WTC11 (cell line): Measurements from ENCODE around the gene STAB2. TPM values are rescaled to one million over a fixed set of nuclear protein-coding genes. Genes with fewer than 3 reads are reported as not detected.

Experiments used
- ATAC-seq: fragments of 200-7000 bp; cut with Tn5 transposase; 2 replicates; pipeline ENCODE4 v1.10.0; 2021; ENCODE audit warnings: mild to moderate bottlenecking, moderate library complexity
- CTCF ChIA-PET: fragments of 300-600 bp; sonication (Branson Sonifier 250); formaldehyde crosslinking; loops from one replicate; lab custom pipeline; 2021; ENCODE audit warnings: antibody characterized with exemption; lab: Charles Lee
- POLR2A ChIA-PET: fragments of 350-600 bp; sonication (Branson Sonifier 250); formaldehyde crosslinking; loops from one replicate; lab custom pipeline; 2021; ENCODE audit warnings: antibody characterized with exemption; lab: Charles Lee
- DNase-seq: peaks from one replicate; pipeline ENCODE4 v3.0.0; 2021; ENCODE audit warnings: low spot score
- H3K27ac Mint-ChIP-seq: 2 replicates; pipeline ENCODE4 v1.8.0; 2021; ENCODE audit warnings: mixed read lengths
- H3K27me3 Mint-ChIP-seq: 2 replicates; pipeline ENCODE4 v1.8.0; 2021; ENCODE audit warnings: low read depth, mild to moderate bottlenecking, moderate library complexity, mixed read lengths
- H3K36me3 Mint-ChIP-seq: 2 replicates; pipeline ENCODE4 v1.8.0; 2021; ENCODE audit warnings: mixed read lengths
- H3K4me1 Mint-ChIP-seq: 2 replicates; pipeline ENCODE4 v1.8.0; 2022; ENCODE audit warnings: mixed read lengths
- H3K4me3 Mint-ChIP-seq: 2 replicates; pipeline ENCODE4 v1.8.0; 2021; ENCODE audit warnings: mild to moderate bottlenecking, moderate library complexity, mixed read lengths
- H3K9me3 Mint-ChIP-seq: 2 replicates; pipeline ENCODE4 v1.8.0; 2021; ENCODE audit warnings: mixed read lengths
- ATF1 ChIP-seq: sonication (generic); formaldehyde crosslinking; IDR thresholded peaks from 2 replicates; pipeline ENCODE4 v1.8.1; 2023; ENCODE audit warnings: mild to moderate bottlenecking, moderate library complexity, missing genetic modification reagents
- CREM ChIP-seq: sonication (generic); formaldehyde crosslinking; IDR thresholded peaks from 2 replicates; pipeline ENCODE4 v1.8.1; 2022; ENCODE audit warnings: mild to moderate bottlenecking, missing genetic modification reagents, moderate library complexity
- ESRRA ChIP-seq: sonication (generic); formaldehyde crosslinking; IDR thresholded peaks from 2 replicates; pipeline ENCODE4 v1.8.1; 2022; ENCODE audit warnings: mild to moderate bottlenecking, missing genetic modification reagents, borderline replicate concordance
- GTF2I ChIP-seq: fragments of 250-450 bp; sonication (Bioruptor Pico); conservative IDR thresholded peaks from 2 replicates; pipeline ENCODE4 v1.4.0; 2021; ENCODE audit warnings: mild to moderate bottlenecking
- JUN ChIP-seq: sonication (generic); formaldehyde crosslinking; IDR thresholded peaks from 2 replicates; pipeline ENCODE4 v1.8.0; 2023; ENCODE audit warnings: mild to moderate bottlenecking, missing genetic modification reagents
- MYBL2 ChIP-seq: sonication (generic); formaldehyde crosslinking; IDR thresholded peaks from 2 replicates; pipeline ENCODE4 v1.8.1; 2023; ENCODE audit warnings: mild to moderate bottlenecking, moderate library complexity, missing genetic modification reagents
- OVOL2 ChIP-seq: fragments of 250-450 bp; sonication (Bioruptor Pico); IDR thresholded peaks from 2 replicates; pipeline ENCODE4 v1.9.0; 2021; ENCODE audit warnings: mild to moderate bottlenecking, borderline replicate concordance
- SOX15 ChIP-seq: fragments of 250-450 bp; sonication (Bioruptor Pico); IDR thresholded peaks from 2 replicates; pipeline ENCODE4 v1.9.0; 2021; ENCODE audit warnings: mild to moderate bottlenecking
- TCF7 ChIP-seq: sonication (generic); formaldehyde crosslinking; IDR thresholded peaks from 2 replicates; pipeline ENCODE4 v1.8.0; 2022; ENCODE audit warnings: mild to moderate bottlenecking, low read depth, missing genetic modification reagents, moderate library complexity
- TP53 ChIP-seq: sonication (generic); formaldehyde crosslinking; IDR thresholded peaks from 2 replicates; pipeline ENCODE4 v1.8.1; 2023; ENCODE audit warnings: mild to moderate bottlenecking, missing genetic modification reagents
- ZNF121 ChIP-seq: sonication (generic); formaldehyde crosslinking; IDR thresholded peaks from 2 replicates; pipeline ENCODE4 v1.8.0; 2023; ENCODE audit warnings: missing genetic modification reagents
- total RNA-seq: library from RNA; stranded (reverse); gene quantifications from 3 replicates; pipeline ENCODE4 v1.2.3, GENCODE V29; 2021
- TF ChIP-seq, protein P1 (sequence below): fragments of 250-450 bp; sonication (Bioruptor Pico); conservative IDR thresholded peaks from 2 replicates; pipeline ENCODE4 v1.9.0; 2021; ENCODE audit warnings: mild to moderate bottlenecking
- TF ChIP-seq, protein P2 (sequence below): fragments of 250-450 bp; sonication (Bioruptor Pico); IDR thresholded peaks from 2 replicates; pipeline ENCODE4 v1.8.0; 2021; ENCODE audit warnings: mild to moderate bottlenecking
- TF ChIP-seq, protein P3 (sequence below): sonication (generic); formaldehyde crosslinking; IDR thresholded peaks from 2 replicates; pipeline ENCODE4 v1.8.1; 2023; ENCODE audit warnings: mild to moderate bottlenecking, missing genetic modification reagents, moderate library complexity
- TF ChIP-seq, protein P4 (sequence below): sonication (generic); formaldehyde crosslinking; IDR thresholded peaks from 2 replicates; pipeline ENCODE4 v1.8.0; 2022; ENCODE audit warnings: mild to moderate bottlenecking, missing genetic modification reagents
- TF ChIP-seq, protein P5 (sequence below): sonication (generic); formaldehyde crosslinking; IDR thresholded peaks from 2 replicates; pipeline ENCODE4 v1.8.0; 2022; ENCODE audit warnings: mild to moderate bottlenecking, missing genetic modification reagents
- TF ChIP-seq, protein P6 (sequence below): fragments of 200-600 bp; IDR thresholded peaks from 2 replicates; pipeline ENCODE4 v1.8.0; 2022; ENCODE audit warnings: antibody characterized with exemption
- TF ChIP-seq, protein P7 (sequence below): sonication (generic); formaldehyde crosslinking; IDR thresholded peaks from 2 replicates; pipeline ENCODE4 v1.8.1; 2023; ENCODE audit warnings: mild to moderate bottlenecking, missing genetic modification reagents
- TF ChIP-seq, protein P8 (sequence below): sonication (generic); formaldehyde crosslinking; IDR thresholded peaks from 2 replicates; pipeline ENCODE4 v1.8.1; 2023; ENCODE audit warnings: mild to moderate bottlenecking, missing genetic modification reagents
- TF ChIP-seq, protein P9 (sequence below): sonication (generic); formaldehyde crosslinking; IDR thresholded peaks from 2 replicates; pipeline ENCODE4 v1.8.0; 2022; ENCODE audit warnings: mild to moderate bottlenecking, missing genetic modification reagents

The STAB2 gene
- total RNA-seq, 1 experiment from 2014 or later = 0.48 TPM

DNA sequence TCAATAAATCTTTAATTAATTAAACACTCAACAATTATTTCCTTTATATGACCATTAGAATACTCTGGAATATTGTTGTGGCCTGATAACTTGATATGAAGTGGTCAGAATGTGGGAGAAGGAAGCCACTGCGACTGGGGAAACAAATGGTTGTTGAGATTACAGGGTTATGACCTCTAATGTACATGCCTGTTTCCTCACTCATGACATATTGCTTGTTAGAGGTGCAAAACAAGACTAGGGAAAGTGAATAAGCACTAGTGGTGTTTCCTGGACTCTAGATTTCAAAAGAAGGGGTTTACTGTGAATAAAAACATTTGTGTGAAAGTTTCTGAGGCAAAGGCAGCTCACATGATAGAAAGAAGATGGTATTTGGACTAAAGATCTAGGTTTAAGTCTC, 53.3 kb downstream of the STAB2 start:
- H3K4me1 Mint-ChIP-seq = no peaks in the 10 kb centered on the region
- no peaks in the 10 kb centered on the region for H3K27me3 Mint-ChIP-seq
- no peak overlapping the region for H3K4me3 Mint-ChIP-seq
- peaks cover 25% of the 10 kb centered on the region for H3K9me3 Mint-ChIP-seq
- H3K27ac Mint-ChIP-seq = no peak overlapping the region
- CTCF ChIA-PET = interaction anchor here (0.7 to 3.4 kb wide), 2 partner anchors 8 to 274 kb away, joined by 3 to 38 read pairs; no protein-coding TSS in a partner anchor
- DNase-seq = no peak
- H3K36me3 Mint-ChIP-seq = peaks cover 7% of the 10 kb centered on the region; the same call in 1 of the 2 replicates
- POLR2A ChIA-PET = no interaction called here
- no peak for TF ChIP-seq GTF2I (CRISPR knock-in tag)
- no peak for TF ChIP-seq CREM (CRISPR knock-in tag)
- no peak for TF ChIP-seq TCF7 (CRISPR knock-in tag)
- TF ChIP-seq, protein P1, sequence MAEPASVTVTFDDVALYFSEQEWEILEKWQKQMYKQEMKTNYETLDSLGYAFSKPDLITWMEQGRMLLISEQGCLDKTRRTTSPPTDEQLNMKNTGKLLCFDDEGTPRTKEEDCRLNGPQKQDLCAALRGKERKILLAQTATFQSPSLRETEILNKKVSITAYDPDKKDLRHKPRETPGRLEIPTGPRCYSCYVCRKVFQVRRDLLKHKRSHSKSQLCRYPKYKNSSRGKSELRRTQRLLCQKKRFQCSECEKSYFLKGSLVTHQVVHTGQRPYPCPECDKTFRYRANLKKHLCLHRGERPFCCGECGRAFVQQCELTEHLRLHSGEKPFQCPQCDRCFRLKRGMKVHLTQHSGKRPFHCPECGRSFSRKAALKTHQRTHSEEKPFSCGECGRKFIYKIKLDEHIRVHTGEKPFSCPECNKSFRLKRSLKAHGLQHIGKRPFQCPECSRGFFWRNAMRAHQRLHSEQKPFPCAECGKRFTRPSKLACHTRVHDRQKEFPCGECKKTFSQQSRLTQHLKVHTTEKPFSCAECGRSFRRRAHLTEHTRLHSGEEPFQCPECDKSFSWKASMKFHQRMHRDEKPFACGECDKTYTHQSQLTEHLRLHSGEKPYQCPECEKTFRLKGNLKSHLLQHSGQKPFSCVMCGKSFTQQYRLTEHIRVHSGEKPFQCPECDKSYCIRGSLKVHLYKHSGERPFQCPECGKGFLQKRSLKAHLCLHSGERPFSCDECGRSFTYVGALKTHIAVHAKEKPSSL = no peak
- TF ChIP-seq JUN = no peak
- TF ChIP-seq, protein P2, sequence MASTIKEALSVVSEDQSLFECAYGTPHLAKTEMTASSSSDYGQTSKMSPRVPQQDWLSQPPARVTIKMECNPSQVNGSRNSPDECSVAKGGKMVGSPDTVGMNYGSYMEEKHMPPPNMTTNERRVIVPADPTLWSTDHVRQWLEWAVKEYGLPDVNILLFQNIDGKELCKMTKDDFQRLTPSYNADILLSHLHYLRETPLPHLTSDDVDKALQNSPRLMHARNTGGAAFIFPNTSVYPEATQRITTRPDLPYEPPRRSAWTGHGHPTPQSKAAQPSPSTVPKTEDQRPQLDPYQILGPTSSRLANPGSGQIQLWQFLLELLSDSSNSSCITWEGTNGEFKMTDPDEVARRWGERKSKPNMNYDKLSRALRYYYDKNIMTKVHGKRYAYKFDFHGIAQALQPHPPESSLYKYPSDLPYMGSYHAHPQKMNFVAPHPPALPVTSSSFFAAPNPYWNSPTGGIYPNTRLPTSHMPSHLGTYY = no peak
- TF ChIP-seq, protein P3, sequence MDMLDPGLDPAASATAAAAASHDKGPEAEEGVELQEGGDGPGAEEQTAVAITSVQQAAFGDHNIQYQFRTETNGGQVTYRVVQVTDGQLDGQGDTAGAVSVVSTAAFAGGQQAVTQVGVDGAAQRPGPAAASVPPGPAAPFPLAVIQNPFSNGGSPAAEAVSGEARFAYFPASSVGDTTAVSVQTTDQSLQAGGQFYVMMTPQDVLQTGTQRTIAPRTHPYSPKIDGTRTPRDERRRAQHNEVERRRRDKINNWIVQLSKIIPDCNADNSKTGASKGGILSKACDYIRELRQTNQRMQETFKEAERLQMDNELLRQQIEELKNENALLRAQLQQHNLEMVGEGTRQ (CRISPR knock-in tag) = no peak
- TF ChIP-seq ATF1 (CRISPR knock-in tag) = no peak
- TF ChIP-seq ZNF121 (CRISPR knock-in tag) = no peak
- TF ChIP-seq, protein P4, sequence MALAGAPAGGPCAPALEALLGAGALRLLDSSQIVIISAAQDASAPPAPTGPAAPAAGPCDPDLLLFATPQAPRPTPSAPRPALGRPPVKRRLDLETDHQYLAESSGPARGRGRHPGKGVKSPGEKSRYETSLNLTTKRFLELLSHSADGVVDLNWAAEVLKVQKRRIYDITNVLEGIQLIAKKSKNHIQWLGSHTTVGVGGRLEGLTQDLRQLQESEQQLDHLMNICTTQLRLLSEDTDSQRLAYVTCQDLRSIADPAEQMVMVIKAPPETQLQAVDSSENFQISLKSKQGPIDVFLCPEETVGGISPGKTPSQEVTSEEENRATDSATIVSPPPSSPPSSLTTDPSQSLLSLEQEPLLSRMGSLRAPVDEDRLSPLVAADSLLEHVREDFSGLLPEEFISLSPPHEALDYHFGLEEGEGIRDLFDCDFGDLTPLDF = no peak
- TF ChIP-seq, protein P5, sequence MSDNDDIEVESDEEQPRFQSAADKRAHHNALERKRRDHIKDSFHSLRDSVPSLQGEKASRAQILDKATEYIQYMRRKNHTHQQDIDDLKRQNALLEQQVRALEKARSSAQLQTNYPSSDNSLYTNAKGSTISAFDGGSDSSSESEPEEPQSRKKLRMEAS (CRISPR knock-in tag) = no peak
- TF ChIP-seq, protein P6, sequence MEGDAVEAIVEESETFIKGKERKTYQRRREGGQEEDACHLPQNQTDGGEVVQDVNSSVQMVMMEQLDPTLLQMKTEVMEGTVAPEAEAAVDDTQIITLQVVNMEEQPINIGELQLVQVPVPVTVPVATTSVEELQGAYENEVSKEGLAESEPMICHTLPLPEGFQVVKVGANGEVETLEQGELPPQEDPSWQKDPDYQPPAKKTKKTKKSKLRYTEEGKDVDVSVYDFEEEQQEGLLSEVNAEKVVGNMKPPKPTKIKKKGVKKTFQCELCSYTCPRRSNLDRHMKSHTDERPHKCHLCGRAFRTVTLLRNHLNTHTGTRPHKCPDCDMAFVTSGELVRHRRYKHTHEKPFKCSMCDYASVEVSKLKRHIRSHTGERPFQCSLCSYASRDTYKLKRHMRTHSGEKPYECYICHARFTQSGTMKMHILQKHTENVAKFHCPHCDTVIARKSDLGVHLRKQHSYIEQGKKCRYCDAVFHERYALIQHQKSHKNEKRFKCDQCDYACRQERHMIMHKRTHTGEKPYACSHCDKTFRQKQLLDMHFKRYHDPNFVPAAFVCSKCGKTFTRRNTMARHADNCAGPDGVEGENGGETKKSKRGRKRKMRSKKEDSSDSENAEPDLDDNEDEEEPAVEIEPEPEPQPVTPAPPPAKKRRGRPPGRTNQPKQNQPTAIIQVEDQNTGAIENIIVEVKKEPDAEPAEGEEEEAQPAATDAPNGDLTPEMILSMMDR = no peak
- TF ChIP-seq ESRRA (CRISPR knock-in tag) = no peak
- no peak for TF ChIP-seq SOX15 (CRISPR knock-in tag)
- TF ChIP-seq, protein P7, sequence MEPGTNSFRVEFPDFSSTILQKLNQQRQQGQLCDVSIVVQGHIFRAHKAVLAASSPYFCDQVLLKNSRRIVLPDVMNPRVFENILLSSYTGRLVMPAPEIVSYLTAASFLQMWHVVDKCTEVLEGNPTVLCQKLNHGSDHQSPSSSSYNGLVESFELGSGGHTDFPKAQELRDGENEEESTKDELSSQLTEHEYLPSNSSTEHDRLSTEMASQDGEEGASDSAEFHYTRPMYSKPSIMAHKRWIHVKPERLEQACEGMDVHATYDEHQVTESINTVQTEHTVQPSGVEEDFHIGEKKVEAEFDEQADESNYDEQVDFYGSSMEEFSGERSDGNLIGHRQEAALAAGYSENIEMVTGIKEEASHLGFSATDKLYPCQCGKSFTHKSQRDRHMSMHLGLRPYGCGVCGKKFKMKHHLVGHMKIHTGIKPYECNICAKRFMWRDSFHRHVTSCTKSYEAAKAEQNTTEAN (CRISPR knock-in tag) = no peak
- TF ChIP-seq MYBL2 (CRISPR knock-in tag) = no peak
- TF ChIP-seq, protein P8, sequence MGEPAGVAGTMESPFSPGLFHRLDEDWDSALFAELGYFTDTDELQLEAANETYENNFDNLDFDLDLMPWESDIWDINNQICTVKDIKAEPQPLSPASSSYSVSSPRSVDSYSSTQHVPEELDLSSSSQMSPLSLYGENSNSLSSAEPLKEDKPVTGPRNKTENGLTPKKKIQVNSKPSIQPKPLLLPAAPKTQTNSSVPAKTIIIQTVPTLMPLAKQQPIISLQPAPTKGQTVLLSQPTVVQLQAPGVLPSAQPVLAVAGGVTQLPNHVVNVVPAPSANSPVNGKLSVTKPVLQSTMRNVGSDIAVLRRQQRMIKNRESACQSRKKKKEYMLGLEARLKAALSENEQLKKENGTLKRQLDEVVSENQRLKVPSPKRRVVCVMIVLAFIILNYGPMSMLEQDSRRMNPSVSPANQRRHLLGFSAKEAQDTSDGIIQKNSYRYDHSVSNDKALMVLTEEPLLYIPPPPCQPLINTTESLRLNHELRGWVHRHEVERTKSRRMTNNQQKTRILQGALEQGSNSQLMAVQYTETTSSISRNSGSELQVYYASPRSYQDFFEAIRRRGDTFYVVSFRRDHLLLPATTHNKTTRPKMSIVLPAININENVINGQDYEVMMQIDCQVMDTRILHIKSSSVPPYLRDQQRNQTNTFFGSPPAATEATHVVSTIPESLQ (CRISPR knock-in tag) = no peak
- TF ChIP-seq TP53 = no peak
- TF ChIP-seq OVOL2 (CRISPR knock-in tag) = no peak
- TF ChIP-seq, protein P9, sequence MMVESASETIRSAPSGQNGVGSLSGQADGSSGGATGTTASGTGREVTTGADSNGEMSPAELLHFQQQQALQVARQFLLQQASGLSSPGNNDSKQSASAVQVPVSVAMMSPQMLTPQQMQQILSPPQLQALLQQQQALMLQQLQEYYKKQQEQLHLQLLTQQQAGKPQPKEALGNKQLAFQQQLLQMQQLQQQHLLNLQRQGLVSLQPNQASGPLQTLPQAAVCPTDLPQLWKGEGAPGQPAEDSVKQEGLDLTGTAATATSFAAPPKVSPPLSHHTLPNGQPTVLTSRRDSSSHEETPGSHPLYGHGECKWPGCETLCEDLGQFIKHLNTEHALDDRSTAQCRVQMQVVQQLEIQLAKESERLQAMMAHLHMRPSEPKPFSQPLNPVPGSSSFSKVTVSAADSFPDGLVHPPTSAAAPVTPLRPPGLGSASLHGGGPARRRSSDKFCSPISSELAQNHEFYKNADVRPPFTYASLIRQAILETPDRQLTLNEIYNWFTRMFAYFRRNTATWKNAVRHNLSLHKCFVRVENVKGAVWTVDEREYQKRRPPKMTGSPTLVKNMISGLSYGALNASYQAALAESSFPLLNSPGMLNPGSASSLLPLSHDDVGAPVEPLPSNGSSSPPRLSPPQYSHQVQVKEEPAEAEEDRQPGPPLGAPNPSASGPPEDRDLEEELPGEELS (CRISPR knock-in tag) = no peak
- ATAC-seq = no peak
